ENCODE results near the gene CHIC2. TPM values are rescaled to one million over a fixed set of nuclear protein-coding genes. Genes with fewer than 3 reads are reported as not detected.

Gene CHIC2
- 40.7 TPM for total RNA-seq

DNA sequence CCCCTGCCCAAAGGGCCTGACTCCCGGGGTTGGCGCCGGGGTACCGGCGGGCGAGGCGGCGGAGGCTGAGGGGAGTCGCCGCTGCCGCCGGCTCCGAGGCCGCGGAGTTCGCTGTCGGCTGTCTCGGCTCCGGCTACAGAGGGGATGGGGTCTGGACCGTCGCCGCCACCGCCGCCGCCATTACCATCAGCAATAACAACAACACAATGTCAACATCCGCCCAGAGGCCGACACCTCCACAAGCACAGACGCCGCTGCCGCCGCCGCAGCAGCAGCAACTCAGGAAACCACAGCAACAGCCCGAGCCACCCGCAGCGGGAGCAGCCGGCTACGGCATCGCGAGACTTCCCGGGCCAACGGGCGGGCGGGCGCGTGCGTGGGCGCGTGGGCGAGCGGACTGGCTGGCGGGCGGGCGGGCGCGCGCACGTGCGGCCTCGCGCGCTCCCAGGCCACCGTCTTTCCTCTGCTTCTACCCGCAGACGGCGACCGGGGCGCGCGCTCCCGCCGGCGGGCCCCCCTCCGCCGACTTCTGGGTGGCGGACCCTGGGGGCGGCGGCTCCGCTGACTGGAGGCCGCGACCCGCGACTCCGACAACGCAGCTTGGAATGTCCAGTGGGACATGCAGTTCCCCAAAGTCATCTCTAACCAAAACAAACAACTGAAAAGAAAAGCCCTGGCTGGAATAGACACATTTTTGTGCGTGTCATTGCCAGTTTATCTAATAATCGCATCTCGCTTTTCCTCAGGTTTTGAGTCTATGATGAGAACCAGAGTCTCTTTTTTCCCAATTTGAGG lies at the start of gene CHIC2:
TSS of gene CHIC2 (minus strand) at position 289 of the 795 bp plus-strand sequence. CDS start 305 bp downstream, outside the sequence.

DNA sequence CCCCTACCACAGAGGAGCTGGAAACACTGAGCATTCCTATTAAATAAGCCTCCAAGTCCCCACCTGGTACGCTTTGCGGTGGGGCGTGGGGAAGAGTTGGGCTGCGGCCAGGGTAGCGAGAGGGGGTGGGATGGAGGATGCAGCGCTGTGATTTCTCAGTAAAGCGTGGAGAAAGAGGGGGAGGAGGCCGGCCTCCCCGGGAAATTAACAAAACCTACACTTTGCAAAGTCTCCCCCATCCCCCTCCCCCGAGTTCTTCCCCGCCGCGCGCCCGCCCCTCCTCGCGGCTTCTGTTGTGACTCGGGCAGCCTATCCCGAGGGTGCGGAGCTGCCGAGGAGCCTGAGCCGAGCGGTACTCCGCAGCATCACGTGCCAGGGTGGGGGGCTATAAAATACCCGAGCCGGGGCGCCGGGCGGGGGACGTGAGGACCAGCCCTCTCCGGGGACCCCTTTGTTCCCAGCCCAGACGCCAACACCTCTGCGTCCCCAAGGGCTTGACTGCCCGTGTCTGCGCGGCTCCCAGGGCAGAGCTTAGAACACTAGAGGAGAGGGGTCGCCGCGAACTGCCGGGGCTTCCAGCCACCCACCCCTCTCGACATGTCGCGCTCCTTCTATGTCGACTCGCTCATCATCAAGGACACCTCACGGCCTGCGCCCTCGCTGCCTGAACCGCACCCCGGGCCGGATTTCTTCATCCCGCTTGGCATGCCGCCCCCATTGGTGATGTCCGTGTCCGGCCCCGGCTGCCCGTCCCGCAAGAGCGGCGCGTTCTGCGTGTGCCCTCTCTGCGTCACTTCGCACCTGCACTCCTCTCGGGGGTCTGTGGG lies 35.6 kb upstream of the CHIC2 start, which contains the start of gene GSX2:
TSS of gene GSX2 (plus strand) at position 416 of the 827 bp plus-strand sequence. CDS start at position 598, 182 bp downstream.

Small RNA genes within 50 kb of the gene (small RNA-seq; reads per million reads assigned to genes)
- gene AC110792.1 (ENCODE audit: low replicate concordance) (not detected), gene AC110792.3 (ENCODE audit: low replicate concordance) (not detected)

Other genes with a start within 250 kb of the CHIC2 start
- 2.8 TPM for gene GSX2, start 35.6 kb upstream of the CHIC2 start, total RNA-seq
- 56.7 TPM for gene PDGFRA, start 164.7 kb upstream of the CHIC2 start, total RNA-seq